K562 (cell line): ENCODE measurements around the gene VKORC1.
"Not testable (repeated sequence)": the region's sequence is repeated elsewhere in the genome, so short reads cannot be mapped to it uniquely, and the experiment has no call there.

Source experiments
- MXI1 ChIP-seq: IDR thresholded peaks from 2 replicates; pipeline ENCODE4 v1.6.1; 2011; ENCODE audit warnings: low read depth, mild to moderate bottlenecking, improper control_type of control experiment, low read length
- NFE2L1 ChIP-seq: fragments of 450-650 bp; IDR thresholded peaks from 2 replicates; pipeline ENCODE4 v1.6.1; 2016; ENCODE audit warnings: missing genetic modification characterization, low read depth, mild to moderate bottlenecking, missing compliant biosample characterization, moderate library complexity, borderline replicate concordance
- POLR2A ChIP-seq: fragments of 450-650 bp; conservative IDR thresholded peaks from 2 replicates; pipeline ENCODE4 v1.6.1; 2016
- SIN3B ChIP-seq: fragments of 450-650 bp; IDR thresholded peaks from 2 replicates; pipeline ENCODE4 v1.6.1; 2017; ENCODE audit warnings: low read depth, mild to moderate bottlenecking, moderate library complexity
- SRF ChIP-seq, 2 experiments: fragments of 250-450, 450-650 bp in 1 of 2; sonication (Bioruptor Pico) in 1 of 2; sonication (generic) in 1 of 2; formaldehyde crosslinking; IDR thresholded peaks; 2 replicates each; pipeline versions ENCODE4 v1.5.0 to v1.5.1; 2020 to 2022; ENCODE audit warnings: mild to moderate bottlenecking in 1 of 2, missing genetic modification reagents in 1 of 2
- ZBTB17 ChIP-seq: fragments of 450-650 bp; formaldehyde crosslinking; IDR thresholded peaks from 2 replicates; pipeline ENCODE4 v1.4.0; 2020; ENCODE audit warnings: mild to moderate bottlenecking
- ZNF175 ChIP-seq: fragments of 200-800 bp; sonication (Bioruptor generic); IDR thresholded peaks from 2 replicates; pipeline ENCODE4 v1.6.1; 2016; ENCODE audit warnings: low read depth, mild to moderate bottlenecking, missing genetic modification characterization, missing compliant biosample characterization
- ZNF696 ChIP-seq: fragments of 250-450 bp; sonication (Bioruptor Pico); conservative IDR thresholded peaks from 2 replicates; pipeline ENCODE4 v1.4.0; 2020; ENCODE audit warnings: mild to moderate bottlenecking, moderate library complexity

GRCh38 chr16:31136822-31137499, 42.4 kb upstream of the VKORC1 start:
- not testable (repeated sequence) for TF ChIP-seq NFE2L1 (tag); ZBTB17 (CRISPR knock-in tag); ZNF696 (CRISPR knock-in tag); SRF (CRISPR knock-in tag; IDR thresholded peaks at IDR 0.05); POLR2A; MXI1; ZNF175; SIN3B
